ENCODE data around the gene ZNF280B.

- TF ChIP-seq CTCF (IDR thresholded peaks at IDR 0.05) = no peak
- no peak for TF ChIP-seq POLR2A (IDR thresholded peaks at IDR 0.05)
These were observed 38.7 kb upstream of the ZNF280B start for GRCh38 chr22:22547226-22547625.

All from adrenal gland (tissue), 5 donors.